Fibroblast of lung (primary cell): ENCODE results near the gene KDM1A. TPM values are rescaled to one million over a fixed set of nuclear protein-coding genes. Genes with fewer than 3 reads are reported as not detected.
A peak's percentile ranks its signal among the peaks of the same experiment; 100 is the strongest.

Source experiments
- DNase-seq, 2 donors: peaks; one replicate each; pipeline versions ENCODE4 v3.0.0 to v3.0.0-alpha.2; 2010; ENCODE audit warnings: low read depth in 2 of 2
- H2AFZ ChIP-seq: 2 replicates; pipeline ENCODE4 v1.5.1; 2012; ENCODE audit warnings: low read length, control low read depth, inconsistent platforms
- H3K27ac ChIP-seq: 2 replicates; pipeline ENCODE4 v1.5.1; 2011; ENCODE audit warnings: low read length, control low read depth; ENCODE audit not compliant: insufficient read depth
- H3K27me3 ChIP-seq: 2 replicates; pipeline ENCODE4 v1.5.1; 2011; ENCODE audit warnings: mild to moderate bottlenecking, low read length; ENCODE audit not compliant: control insufficient read depth, insufficient read depth
- H3K36me3 ChIP-seq: 2 replicates; pipeline ENCODE4 v1.5.1; 2011; ENCODE audit warnings: low read length; ENCODE audit not compliant: control insufficient read depth, insufficient read depth
- H3K4me1 ChIP-seq: 2 replicates; pipeline ENCODE4 v1.5.1; 2011; ENCODE audit warnings: low read length; ENCODE audit not compliant: control insufficient read depth, insufficient read depth; ENCODE audit errors: extremely low read depth
- H3K4me2 ChIP-seq: 2 replicates; pipeline ENCODE4 v1.5.1; 2011; ENCODE audit warnings: low read length, control low read depth; ENCODE audit not compliant: insufficient read depth; ENCODE audit errors: extremely low read depth
- H3K4me3 ChIP-seq, 4 experiments: fragments of 200-600 bp in 1 of 4; sonication (generic) in 1 of 4; replicated peaks in 1 of 4; 2 replicates each; pipeline ENCODE4 v1.5.1; 2011 to 2016; ENCODE audit warnings: low read length in 4 of 4, low read depth in 3 of 4, mild to moderate bottlenecking in 3 of 4, control low read depth in 2 of 4, inconsistent platforms in 1 of 4, mixed read lengths in 1 of 4; ENCODE audit not compliant: insufficient read depth in 1 of 4; ENCODE audit errors: control extremely low read depth in 1 of 4
- H3K79me2 ChIP-seq: 2 replicates; pipeline ENCODE4 v1.5.1; 2012; ENCODE audit warnings: mild to moderate bottlenecking, low read length, inconsistent platforms; ENCODE audit not compliant: control insufficient read depth, insufficient read depth
- H3K9ac ChIP-seq: 2 replicates; pipeline ENCODE4 v1.5.1; 2011; ENCODE audit warnings: mild to moderate bottlenecking, low read length, control low read depth; ENCODE audit not compliant: insufficient read depth
- H3K9me3 ChIP-seq: 2 replicates; pipeline ENCODE4 v1.5.1; 2012; ENCODE audit warnings: low read depth, low read length; ENCODE audit not compliant: control insufficient read depth, insufficient read depth
- H4K20me1 ChIP-seq: 2 replicates; pipeline ENCODE4 v1.5.1; 2011; ENCODE audit warnings: low read length; ENCODE audit not compliant: control insufficient read depth, insufficient read depth; ENCODE audit errors: extremely low read depth
- CTCF ChIP-seq, 2 donors: IDR thresholded peaks in 1 of 2; conservative IDR thresholded peaks in 1 of 2; 1 replicate in 1 of 2; 2 replicates in 1 of 2; pipeline ENCODE4 v1.5.1; 2011 to 2012; ENCODE audit warnings: low read length in 2 of 2, control low read depth in 1 of 2, inconsistent platforms in 1 of 2, low read depth in 1 of 2, mild to moderate bottlenecking in 1 of 2
- EZH2 ChIP-seq: IDR thresholded peaks from 2 replicates; pipeline ENCODE4 v1.5.1; 2012; ENCODE audit warnings: low read length, control low read depth, mild to moderate bottlenecking; ENCODE audit errors: missing control alignments
- polyA plus RNA-seq, 2 donors: library from polyadenylated mRNA; depleted of rRNA in 1 of 2; stranded (reverse) in 1 of 2; unstranded in 1 of 2; fragments of >200 nt; gene quantifications; 2 replicates each; pipeline ENCODE4 v1.2.1, GENCODE V29; 2011 to 2012; ENCODE audit warnings: missing spikeins in 1 of 2
- total RNA-seq: library from RNA; depleted of rRNA; stranded (reverse); fragments of >200 nt; gene quantifications from 2 replicates; pipeline ENCODE4 v1.2.1, GENCODE V29; 2014

KDM1A gene
- total and polyA plus RNA-seq, 2 donors (not counting 1 experiment from before 2014, with no cell fraction given) = 72.0 to 72.4 TPM

DNA sequence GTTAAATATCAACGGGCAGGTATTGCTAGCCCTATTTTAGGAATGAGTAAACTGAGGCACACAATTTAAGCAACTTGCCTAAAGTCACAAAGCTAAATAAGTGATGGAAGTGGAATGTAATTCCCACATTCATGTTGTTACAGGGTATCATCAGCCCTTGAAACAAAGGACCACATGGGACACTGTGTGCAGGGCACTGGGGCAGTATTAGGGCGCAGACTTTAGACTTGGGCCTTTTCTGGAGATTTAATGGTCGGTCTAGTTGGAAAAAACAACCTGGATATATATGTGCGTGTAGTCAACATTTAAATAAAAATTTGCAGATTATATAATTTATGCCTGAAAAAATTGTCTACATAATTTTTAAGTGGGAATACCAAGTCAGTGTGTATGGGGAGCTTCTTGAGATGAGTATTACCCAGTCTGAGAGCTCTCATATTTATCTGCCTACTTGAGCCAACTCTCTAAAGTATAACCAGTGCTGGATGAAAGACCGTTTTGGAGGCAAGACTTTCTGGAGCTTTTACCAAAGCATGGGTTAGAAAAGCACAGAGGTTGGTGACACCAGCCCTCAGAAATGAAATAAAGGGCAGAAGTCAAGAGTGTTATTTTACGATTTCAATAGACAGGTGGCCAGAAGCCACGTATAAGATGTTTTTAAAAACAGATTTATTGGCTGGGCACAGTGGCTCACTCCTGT lies 1.6 kb downstream of the KDM1A start:
- H3K79me2 ChIP-seq = peaks cover 61% of the 10 kb centered on the region
- no peaks in the 10 kb centered on the region for H3K27me3 ChIP-seq
- peak overlapping the region; percentile 91 for H3K4me2 ChIP-seq
- H3K9me3 ChIP-seq = no peaks in the 10 kb centered on the region
- H4K20me1 ChIP-seq = no peaks in the 10 kb centered on the region
- H3K4me3 ChIP-seq = peak overlapping the region; percentile 65 to 96 (median 82)
- H3K36me3 ChIP-seq = no peaks in the 10 kb centered on the region
- TF ChIP-seq CTCF (conservative IDR thresholded peaks at IDR 0.05 in 1 of 2, IDR thresholded peaks at IDR 0.05 in 1 of 2; ENCODE audit: low read depth in 1 of 2, low read length in 2 of 2) = no peak
- no peak for TF ChIP-seq EZH2
- H2AFZ ChIP-seq = no peak overlapping the region
- no peaks in the 10 kb centered on the region for H3K4me1 ChIP-seq
- no peak overlapping the region for H3K9ac ChIP-seq
- peak in 1 of 2 donors; percentile 23 for DNase-seq
- H3K27ac ChIP-seq = no peak overlapping the region

GRCh38 chr1:23021834-23022233 lies 2.6 kb downstream of the KDM1A start:
- peak overlapping the region; percentile 15 for H3K4me2 ChIP-seq
- H4K20me1 ChIP-seq = no peaks in the 10 kb centered on the region
- H3K27me3 ChIP-seq = no peaks in the 10 kb centered on the region
- no peak overlapping the region for H2AFZ ChIP-seq
- no peak overlapping the region for H3K27ac ChIP-seq
- no peak for DNase-seq
- H3K36me3 ChIP-seq = no peaks in the 10 kb centered on the region
- H3K4me1 ChIP-seq = no peaks in the 10 kb centered on the region
- H3K79me2 ChIP-seq = peaks cover 69% of the 10 kb centered on the region
- no peaks in the 10 kb centered on the region for H3K9me3 ChIP-seq
- no peak overlapping the region for H3K9ac ChIP-seq
- no peak overlapping the region for H3K4me3 ChIP-seq
- TF ChIP-seq CTCF (conservative IDR thresholded peaks at IDR 0.05 in 1 of 2, IDR thresholded peaks at IDR 0.05 in 1 of 2; ENCODE audit: low read depth in 1 of 2, low read length in 2 of 2) (no peak), EZH2 (no peak)

GRCh38 chr1:23023174-23023845 lies 4.0 kb downstream of the KDM1A start:
- H3K36me3 ChIP-seq = no peaks in the 10 kb centered on the region
- H3K9me3 ChIP-seq = no peaks in the 10 kb centered on the region
- H3K4me3 ChIP-seq = no peak overlapping the region
- TF ChIP-seq CTCF (conservative IDR thresholded peaks at IDR 0.05 in 1 of 2, IDR thresholded peaks at IDR 0.05 in 1 of 2; ENCODE audit: low read depth in 1 of 2, low read length in 2 of 2) (no peak), EZH2 (no peak)
- H3K9ac ChIP-seq = no peak overlapping the region
- H3K27ac ChIP-seq = no peak overlapping the region
- H3K4me2 ChIP-seq = no peak overlapping the region
- no peak for DNase-seq
- no peaks in the 10 kb centered on the region for H3K27me3 ChIP-seq
- H3K4me1 ChIP-seq = no peaks in the 10 kb centered on the region
- H3K79me2 ChIP-seq = peaks cover 80% of the 10 kb centered on the region
- H4K20me1 ChIP-seq = no peaks in the 10 kb centered on the region
- no peak overlapping the region for H2AFZ ChIP-seq
